Common myeloid progenitor, CD34-positive (primary cell): ENCODE data around the gene TXNL4A.

Experiments
- CTCF ChIA-PET: fragments of 350-600 bp; sonication (Branson Sonifier 250); formaldehyde crosslinking; loops from one replicate; lab custom pipeline; 2021; ENCODE audit warnings: antibody characterized with exemption; lab: Charles Lee
- POLR2A ChIA-PET: fragments of 350-600 bp; sonication (Branson Sonifier 250); formaldehyde crosslinking; loops from one replicate; lab custom pipeline; 2021; ENCODE audit warnings: antibody characterized with exemption; lab: Charles Lee
- DNase-seq, 3 donors: peaks; one replicate each; pipeline versions ENCODE4 v3.0.0 to v3.0.0-alpha.2; 2013
- H3K27ac ChIP-seq, 2 experiments: 1 replicate in 1 of 2; 2 replicates in 1 of 2; pipeline ENCODE4 v1.7.0; 2013; ENCODE audit warnings: inconsistent platforms in 2 of 2, low read length in 2 of 2, mild to moderate bottlenecking in 2 of 2, low read depth in 1 of 2, moderate library complexity in 1 of 2; ENCODE audit not compliant: severe bottlenecking in 2 of 2, insufficient read depth in 1 of 2, poor library complexity in 1 of 2
- H3K27me3 ChIP-seq, 5 experiments: replicated peaks in 2 of 5; 1 replicate in 3 of 5; 2 replicates in 2 of 5; pipeline versions ENCODE4 v1.6.1 to v1.7.0; 2013; ENCODE audit warnings: low read length in 4 of 5, mild to moderate bottlenecking in 2 of 5, moderate library complexity in 2 of 5, inconsistent platforms in 1 of 5; ENCODE audit not compliant: insufficient read depth in 5 of 5, control insufficient read depth in 4 of 5
- H3K36me3 ChIP-seq, 4 experiments: 1 replicate in 2 of 4; 2 replicates in 2 of 4; pipeline versions ENCODE4 v1.6.1 to v1.7.0; 2013; ENCODE audit warnings: low read length in 3 of 4, control low read depth in 1 of 4, mild to moderate bottlenecking in 1 of 4; ENCODE audit not compliant: control insufficient read depth in 4 of 4, insufficient read depth in 4 of 4
- H3K4me1 ChIP-seq, 4 experiments: 1 replicate in 3 of 4; 2 replicates in 1 of 4; pipeline versions ENCODE4 v1.6.1 to v1.7.1; 2013; ENCODE audit warnings: low read length in 3 of 4, mild to moderate bottlenecking in 3 of 4, control low read depth in 1 of 4, inconsistent platforms in 1 of 4, moderate library complexity in 1 of 4; ENCODE audit not compliant: control insufficient read depth in 4 of 4, insufficient read depth in 4 of 4; ENCODE audit errors: control extremely low read depth in 1 of 4
- H3K4me3 ChIP-seq, 7 experiments: 1 replicate in 4 of 7; 2 replicates in 3 of 7; pipeline versions ENCODE4 v1.5.1 to v1.7.0; 2013; ENCODE audit warnings: mild to moderate bottlenecking in 7 of 7, low read length in 6 of 7, moderate library complexity in 6 of 7, inconsistent platforms in 2 of 7, low read depth in 2 of 7, control low read depth in 1 of 7; ENCODE audit not compliant: insufficient read depth in 4 of 7, control insufficient read depth in 1 of 7; ENCODE audit errors: extremely low read depth in 1 of 7
- H3K9me3 ChIP-seq, 5 experiments: 1 replicate in 4 of 5; 2 replicates in 1 of 5; pipeline versions ENCODE4 v1.6.1 to v1.7.1; 2013; ENCODE audit warnings: low read length in 4 of 5, mild to moderate bottlenecking in 2 of 5, inconsistent platforms in 1 of 5, low read depth in 1 of 5, moderate library complexity in 1 of 5; ENCODE audit not compliant: control insufficient read depth in 4 of 5, insufficient read depth in 2 of 5; ENCODE audit errors: control extremely low read depth in 1 of 5
- WGBS: methylation state at CpG from one replicate; pipeline ENCODE4 v1.1.5; 2013; ENCODE audit not compliant: insufficient coverage; 5-methylcytosine and 5-hydroxymethylcytosine counted together

TXNL4A gene

GRCh38 chr18:79985172-79985571 is 3.2 kb downstream of the TXNL4A start:
- Histone ChIP-seq H3K27ac (peak overlapping the region in 1 of 2 experiments; percentile 47), H3K27me3 (no peaks in the 10 kb centered on the region), H3K4me1 (peaks cover 9 to 46% (median 39%) of the 10 kb centered on the region in 4 experiments), H3K4me3 (no peak overlapping the region), H3K36me3 (peaks cover 4 to 35% (median 10%) of the 10 kb centered on the region in 4 experiments), H3K9me3 (no peaks in the 10 kb centered on the region)
- no peak for DNase-seq
- ChIA-PET POLR2A (interaction anchor here (0.6 kb wide), 1 partner anchor 195 kb away, joined by 4 read pairs; no protein-coding TSS in a partner anchor), CTCF (interaction anchor here (0.7 to 1.8 kb wide), 4 partner anchors 11 to 50 kb away, joined by 3 to 6 read pairs (median 4); partner anchors contain the start of gene SLC66A2)
- 90% methylated on average over 11 of the region's 12 CpGs for WGBS

GRCh38 chr18:79983793-79984192 is 4.6 kb downstream of the TXNL4A start:
- peaks cover 4 to 46% (median 12%) of the 10 kb centered on the region in 4 experiments for H3K36me3 ChIP-seq
- ChIA-PET POLR2A (no interaction called here), CTCF (interaction anchor here (1.2 to 2.0 kb wide), 7 partner anchors 9 to 175 kb away, joined by 3 to 7 read pairs (median 4); no protein-coding TSS in a partner anchor)
- H3K4me3 ChIP-seq, result no peak overlapping the region
- peaks cover 9 to 46% (median 32%) of the 10 kb centered on the region in 4 experiments for H3K4me1 ChIP-seq
- no peaks in the 10 kb centered on the region for H3K9me3 ChIP-seq
- 99% methylated on average over 7 of the region's 7 CpGs for WGBS
- H3K27me3 ChIP-seq, result no peaks in the 10 kb centered on the region
- DNase-seq, result no peak
- no peak overlapping the region for H3K27ac ChIP-seq

- ChIA-PET POLR2A (no interaction called here), CTCF (interaction anchor here (1.0 to 2.0 kb wide), 8 partner anchors 11 to 176 kb away, joined by 3 to 7 read pairs (median 4); partner anchors contain the start of gene SLC66A2)
- H3K9me3 ChIP-seq, result no peaks in the 10 kb centered on the region
- 50% methylated on average over 1 of the region's 4 CpGs for WGBS
- peak overlapping the region; percentile 35 to 63 for H3K27ac ChIP-seq
- no peaks in the 10 kb centered on the region for H3K27me3 ChIP-seq
- peak overlapping the region in 3 of 7 experiments; percentile 30 to 34 (median 32) for H3K4me3 ChIP-seq
- peaks cover 9 to 46% (median 30%) of the 10 kb centered on the region in 4 experiments for H3K4me1 ChIP-seq
- peaks cover 4 to 46% (median 12%) of the 10 kb centered on the region in 4 experiments for H3K36me3 ChIP-seq
- DNase-seq, result peak in 2 of 3 donors; percentile 31 to 47
Measured at GRCh38 chr18:79983253-79983652, 5.1 kb downstream of the TXNL4A start.

DNA sequence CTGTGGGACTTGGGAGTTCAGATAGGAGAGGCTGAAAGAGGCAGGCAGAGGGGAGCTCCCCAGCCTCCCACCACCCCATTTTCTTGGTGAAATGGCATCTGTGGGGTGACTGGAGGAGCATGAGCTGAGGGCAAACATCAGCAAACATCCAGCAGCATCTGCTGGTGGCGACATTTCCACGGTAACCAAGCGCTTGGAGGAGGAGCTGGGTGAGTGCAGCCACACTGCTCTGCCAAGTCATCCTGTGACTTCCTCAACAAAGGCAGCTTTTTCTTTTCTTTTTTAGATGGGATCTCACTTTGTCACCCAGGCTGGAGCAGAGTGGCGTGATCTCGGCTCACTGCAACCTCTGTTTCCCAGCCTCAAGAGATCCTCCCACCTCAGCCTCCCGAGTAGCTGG is 5.6 kb downstream of the TXNL4A start:
- Histone ChIP-seq H3K4me3 (peak overlapping the region in 3 of 7 experiments; percentile 30 to 34 (median 32)), H3K4me1 (peaks cover 8 to 46% (median 29%) of the 10 kb centered on the region in 4 experiments), H3K27me3 (no peaks in the 10 kb centered on the region), H3K9me3 (no peaks in the 10 kb centered on the region), H3K36me3 (peaks cover 4 to 46% (median 12%) of the 10 kb centered on the region in 4 experiments), H3K27ac (peak overlapping the region; percentile 35 to 63)
- POLR2A ChIA-PET, result no interaction called here
- DNase-seq, result peak; percentile 80 to 95 (median 93)
- CTCF ChIA-PET, result interaction anchor here (1.0 to 2.0 kb wide), 9 partner anchors 11 to 177 kb away, joined by 3 to 7 read pairs (median 3); partner anchors contain the start of gene SLC66A2
- 9% methylated on average over 5 of the region's 6 CpGs for WGBS

GRCh38 chr18:79980585-79980984 is 7.8 kb downstream of the TXNL4A start:
- no peak for DNase-seq
- Histone ChIP-seq H3K27me3 (no peaks in the 10 kb centered on the region), H3K9me3 (no peaks in the 10 kb centered on the region), H3K4me3 (no peak overlapping the region), H3K36me3 (peaks cover 4 to 51% (median 15%) of the 10 kb centered on the region in 4 experiments), H3K4me1 (peaks cover 0 to 30% (median 16%) of the 10 kb centered on the region in 4 experiments), H3K27ac (no peak overlapping the region)
- ChIA-PET CTCF (interaction anchor here (0.7 kb wide), 1 partner anchor 10 kb away, joined by 3 read pairs; no protein-coding TSS in a partner anchor), POLR2A (no interaction called here)
- WGBS, result 96% methylated on average over 13 of the region's 13 CpGs

- peak overlapping the region in 1 of 2 experiments; percentile 55 for H3K27ac ChIP-seq
- CTCF ChIA-PET, result no interaction called here
- peaks cover 0 to 30% (median 15%) of the 10 kb centered on the region in 4 experiments for H3K4me1 ChIP-seq
- H3K27me3 ChIP-seq, result no peaks in the 10 kb centered on the region
- POLR2A ChIA-PET, result no interaction called here
- 96% methylated on average over 5 of the region's 5 CpGs for WGBS
- H3K36me3 ChIP-seq, result peaks cover 4 to 51% (median 14%) of the 10 kb centered on the region in 4 experiments
- no peak for DNase-seq
- no peak overlapping the region for H3K4me3 ChIP-seq
- no peaks in the 10 kb centered on the region for H3K9me3 ChIP-seq
Measured at GRCh38 chr18:79979843-79980242, 8.5 kb downstream of the TXNL4A start.
